Activated naive CD8-positive, alpha-beta T cell treated with anti-CD3 and anti-CD28 coated beads, Interleukin-2, amount 10 ng/mL, durations not matched to agents 7 days and 5 days (primary cell): Measurements from ENCODE around the gene EYA3. TPM values are rescaled to one million over a fixed set of nuclear protein-coding genes. Genes with fewer than 3 reads are reported as not detected.

Source experiments
- ATAC-seq: fragments of 150-1000 bp; cut with Tn5 transposase; one replicate; pipeline ENCODE4 v1.10.0; 2021; ENCODE audit warnings: low read depth, moderate library complexity
- POLR2A ChIA-PET: fragments of 350-600 bp; sonication (Branson Sonifier 250); formaldehyde crosslinking; loops from one replicate; lab custom pipeline; 2021; ENCODE audit warnings: antibody characterized with exemption; lab: Charles Lee
- DNase-seq: peaks from one replicate; pipeline ENCODE4 v3.0.0; 2021
- H3K27ac Mint-ChIP-seq: one replicate; pipeline ENCODE4 v1.8.0; 2022; ENCODE audit warnings: mild to moderate bottlenecking, mixed read lengths
- H3K27me3 Mint-ChIP-seq: one replicate; pipeline ENCODE4 v1.8.0; 2022; ENCODE audit warnings: mild to moderate bottlenecking, moderate library complexity, mixed read lengths
- H3K36me3 Mint-ChIP-seq: one replicate; pipeline ENCODE4 v1.8.0; 2021; ENCODE audit warnings: mild to moderate bottlenecking, mixed read lengths
- H3K4me1 Mint-ChIP-seq: one replicate; pipeline ENCODE4 v1.8.0; 2021; ENCODE audit warnings: mixed read lengths
- H3K4me3 Mint-ChIP-seq: one replicate; pipeline ENCODE4 v1.8.0; 2022; ENCODE audit warnings: mild to moderate bottlenecking, moderate library complexity, mixed read lengths
- H3K9me3 Mint-ChIP-seq: one replicate; pipeline ENCODE4 v1.8.0; 2021; ENCODE audit warnings: mixed read lengths
- total RNA-seq, 2 experiments: library from RNA; stranded (reverse); gene quantifications; one replicate each; pipeline ENCODE4 v1.2.3, GENCODE V29; 2021

The EYA3 gene
- total RNA-seq, 2 experiments from 2014 or later: 27.0 to 27.3 TPM

DNA sequence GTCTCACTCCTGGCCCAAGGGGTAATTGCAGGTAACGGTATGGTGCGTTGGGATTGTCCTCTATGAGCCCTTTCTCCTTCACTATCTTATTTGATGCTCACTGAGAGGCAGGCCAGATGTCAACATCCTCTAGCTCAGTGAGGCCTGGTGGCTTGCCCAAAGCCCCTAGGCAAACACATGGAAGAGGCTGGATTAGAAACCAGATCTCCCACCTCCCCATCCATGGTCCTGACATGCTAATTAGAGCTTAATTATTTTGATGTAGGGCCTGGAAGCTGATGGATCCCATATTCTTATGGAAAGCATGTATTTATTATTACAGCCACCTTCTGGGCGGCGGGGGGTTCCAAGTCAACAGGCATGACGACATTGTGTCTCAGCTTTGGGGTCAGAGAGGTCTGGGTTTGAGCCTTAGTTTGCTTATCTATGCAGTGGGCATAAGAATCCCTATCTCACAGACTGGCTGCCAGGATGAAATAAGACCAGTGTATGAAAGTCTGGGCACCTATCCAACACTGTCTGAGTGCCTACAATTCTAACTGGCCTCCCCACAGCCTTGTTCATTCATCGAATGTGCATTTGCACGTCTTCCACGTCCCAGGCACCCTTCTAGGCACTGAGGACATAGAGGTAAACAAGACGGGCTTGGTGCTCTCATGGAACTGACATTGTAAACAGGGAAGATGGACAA, 147.4 kb downstream of the EYA3 start:
- H3K9me3 Mint-ChIP-seq: no peaks in the 10 kb centered on the region
- H3K27ac Mint-ChIP-seq: peak overlapping the region; percentile 49
- H3K27me3 Mint-ChIP-seq: peaks cover 2% of the 10 kb centered on the region
- peaks cover 31% of the 10 kb centered on the region for H3K4me1 Mint-ChIP-seq
- H3K4me3 Mint-ChIP-seq: no peak overlapping the region
- POLR2A ChIA-PET: interaction anchor here (0.6 to 1.5 kb wide), 4 partner anchors 12 to 292 kb away, joined by 3 to 5 read pairs (median 3); partner anchors contain the start of genes EYA3 and XKR8
- ATAC-seq (no peak), DNase-seq (no peak)
- H3K36me3 Mint-ChIP-seq: no peaks in the 10 kb centered on the region

DNA sequence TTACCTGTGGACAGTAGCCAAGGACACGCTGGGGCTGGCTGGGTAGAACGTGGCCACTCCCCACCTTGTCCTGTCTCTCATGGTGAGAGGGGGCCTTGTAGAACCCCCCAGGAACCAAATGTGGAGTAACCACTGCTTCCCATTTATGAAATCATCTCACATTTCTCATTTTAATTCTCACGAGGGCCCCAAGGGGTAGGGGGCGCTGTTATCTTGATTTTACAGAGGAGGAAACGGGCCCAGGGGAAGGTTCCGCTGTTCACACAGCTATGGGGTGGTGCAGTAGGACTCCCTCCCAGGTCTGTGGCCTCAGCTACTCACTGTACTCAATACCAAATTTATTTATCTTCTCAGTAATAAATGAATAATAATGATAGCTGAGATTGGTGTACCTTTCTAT, 148.1 kb downstream of the EYA3 start:
- Mint-ChIP-seq H3K27ac (peak overlapping the region; percentile 75), H3K9me3 (no peaks in the 10 kb centered on the region), H3K4me3 (no peak overlapping the region), H3K27me3 (peaks cover 9% of the 10 kb centered on the region), H3K36me3 (no peaks in the 10 kb centered on the region), H3K4me1 (peaks cover 36% of the 10 kb centered on the region)
- ATAC-seq: peak; percentile 75
- POLR2A ChIA-PET: interaction anchor here (1.1 to 1.5 kb wide), 3 partner anchors 13 to 148 kb away, joined by 3 to 5 read pairs (median 3); partner anchors contain the start of genes EYA3 and XKR8
- peak; percentile 65 for DNase-seq

DNA sequence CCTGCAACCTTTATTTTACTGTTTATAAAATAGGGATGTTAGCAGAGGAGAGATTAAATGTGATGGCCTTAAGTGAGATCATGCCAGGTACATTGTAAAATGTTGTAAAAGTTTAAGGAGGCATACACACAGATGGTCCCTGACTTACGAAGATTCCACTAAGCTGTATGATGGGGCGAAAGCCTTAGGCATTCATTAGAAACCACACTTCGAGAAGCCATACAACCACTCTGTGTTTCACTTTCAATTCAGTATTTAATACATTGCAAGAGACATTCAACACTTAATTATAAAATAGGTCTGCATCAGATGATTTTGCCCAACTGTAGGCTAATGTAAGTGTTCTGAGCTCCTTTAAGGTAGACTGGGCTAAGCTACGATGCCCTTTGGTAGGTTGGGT, 149.9 kb downstream of the EYA3 start:
- H3K9me3 Mint-ChIP-seq: no peaks in the 10 kb centered on the region
- peaks cover 36% of the 10 kb centered on the region for H3K4me1 Mint-ChIP-seq
- H3K4me3 Mint-ChIP-seq: no peak overlapping the region
- no peaks in the 10 kb centered on the region for H3K36me3 Mint-ChIP-seq
- no peak for DNase-seq
- no peak for ATAC-seq
- peaks cover 15% of the 10 kb centered on the region for H3K27me3 Mint-ChIP-seq
- POLR2A ChIA-PET: interaction anchor here (0.6 to 1.1 kb wide), 2 partner anchors 21 to 43 kb away, joined by 3 to 6 read pairs; partner anchors contain the start of gene XKR8
- no peak overlapping the region for H3K27ac Mint-ChIP-seq

DNA sequence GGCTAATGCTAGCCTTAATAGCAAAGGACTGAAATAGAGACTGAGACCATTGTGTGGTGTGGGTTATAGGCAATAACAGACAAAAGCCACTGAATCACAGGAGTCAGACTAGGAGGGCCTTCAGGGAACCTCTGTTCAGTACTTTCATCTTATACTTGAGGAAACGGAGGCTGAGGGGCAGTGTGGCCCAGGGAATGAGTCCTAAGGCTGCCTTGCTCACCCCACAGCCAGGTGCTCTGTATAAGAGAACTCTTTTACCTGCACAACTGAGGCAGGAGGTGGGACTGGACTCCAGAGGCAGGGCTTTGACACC, 150.9 kb downstream of the EYA3 start:
- no peaks in the 10 kb centered on the region for H3K9me3 Mint-ChIP-seq
- POLR2A ChIA-PET: interaction anchor here (1.1 kb wide), 1 partner anchor 22 kb away, joined by 6 read pairs; the partner anchor contains the start of gene XKR8
- H3K4me3 Mint-ChIP-seq: no peak overlapping the region

DNA sequence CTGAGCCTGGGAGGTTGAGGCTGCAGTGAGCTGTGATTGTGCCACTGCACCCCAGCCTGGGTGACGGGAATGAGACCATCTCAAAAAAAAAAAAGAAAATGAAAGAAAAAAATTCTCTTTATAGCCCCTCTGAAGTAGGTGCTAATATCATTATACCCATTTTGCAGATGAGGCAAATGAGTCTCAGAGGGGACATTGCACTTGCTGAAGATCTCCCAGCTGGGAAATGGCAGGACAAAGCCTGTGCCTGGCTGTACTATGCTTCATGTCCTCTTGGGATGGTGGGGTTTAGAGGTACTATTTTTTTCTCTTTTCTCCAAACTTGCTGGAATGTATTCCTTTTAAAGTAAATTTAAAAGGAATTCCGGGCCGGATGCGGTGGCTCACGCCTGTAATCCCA, 152.0 kb downstream of the EYA3 start:
- DNase-seq: no peak
- POLR2A ChIA-PET: no interaction called here
- peaks cover 42% of the 10 kb centered on the region for H3K4me1 Mint-ChIP-seq

More for the DNA sequence above, 150.9 kb downstream of the EYA3 start:
- no peak for ATAC-seq
- no peak for DNase-seq
- H3K4me1 Mint-ChIP-seq: peaks cover 32% of the 10 kb centered on the region
- H3K36me3 Mint-ChIP-seq: peaks cover 2% of the 10 kb centered on the region
- no peak overlapping the region for H3K27ac Mint-ChIP-seq
- H3K27me3 Mint-ChIP-seq: peaks cover 15% of the 10 kb centered on the region

DNA sequence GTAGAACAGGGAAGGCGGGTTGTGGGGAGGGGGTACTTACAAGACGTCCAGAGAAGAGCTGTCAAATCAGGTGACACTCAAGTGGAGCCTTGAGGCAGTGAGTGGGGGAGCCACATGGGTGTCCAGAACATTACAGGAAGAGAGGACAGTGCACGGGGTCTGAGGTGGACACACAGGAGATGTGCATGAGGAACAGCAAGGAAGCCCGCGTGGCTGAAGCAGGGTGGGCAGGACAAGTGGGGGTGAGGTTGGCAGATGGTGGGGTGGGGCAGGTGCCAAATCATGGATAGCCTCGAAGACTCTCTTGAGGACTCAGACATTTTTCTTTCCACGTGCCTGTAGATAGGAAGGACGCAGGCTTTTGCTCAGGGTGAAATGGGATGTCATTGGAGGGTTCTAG, 152.7 kb downstream of the EYA3 start:
- no peak overlapping the region for H3K27ac Mint-ChIP-seq
- no peak for ATAC-seq
- DNase-seq: no peak
- peaks cover 46% of the 10 kb centered on the region for H3K4me1 Mint-ChIP-seq
- POLR2A ChIA-PET: interaction anchor here (0.7 kb wide), 1 partner anchor 26 kb away, joined by 3 read pairs; no protein-coding TSS in a partner anchor
- H3K9me3 Mint-ChIP-seq: no peaks in the 10 kb centered on the region
- peaks cover 3% of the 10 kb centered on the region for H3K36me3 Mint-ChIP-seq
- H3K4me3 Mint-ChIP-seq: peak overlapping the region; percentile 59
- peaks cover 15% of the 10 kb centered on the region for H3K27me3 Mint-ChIP-seq

More for the DNA sequence above, 152.0 kb downstream of the EYA3 start:
- peaks cover 15% of the 10 kb centered on the region for H3K27me3 Mint-ChIP-seq
- no peaks in the 10 kb centered on the region for H3K9me3 Mint-ChIP-seq
- H3K4me3 Mint-ChIP-seq: no peak overlapping the region
- no peak overlapping the region for H3K27ac Mint-ChIP-seq
- ATAC-seq: no peak
- peaks cover 3% of the 10 kb centered on the region for H3K36me3 Mint-ChIP-seq

DNA sequence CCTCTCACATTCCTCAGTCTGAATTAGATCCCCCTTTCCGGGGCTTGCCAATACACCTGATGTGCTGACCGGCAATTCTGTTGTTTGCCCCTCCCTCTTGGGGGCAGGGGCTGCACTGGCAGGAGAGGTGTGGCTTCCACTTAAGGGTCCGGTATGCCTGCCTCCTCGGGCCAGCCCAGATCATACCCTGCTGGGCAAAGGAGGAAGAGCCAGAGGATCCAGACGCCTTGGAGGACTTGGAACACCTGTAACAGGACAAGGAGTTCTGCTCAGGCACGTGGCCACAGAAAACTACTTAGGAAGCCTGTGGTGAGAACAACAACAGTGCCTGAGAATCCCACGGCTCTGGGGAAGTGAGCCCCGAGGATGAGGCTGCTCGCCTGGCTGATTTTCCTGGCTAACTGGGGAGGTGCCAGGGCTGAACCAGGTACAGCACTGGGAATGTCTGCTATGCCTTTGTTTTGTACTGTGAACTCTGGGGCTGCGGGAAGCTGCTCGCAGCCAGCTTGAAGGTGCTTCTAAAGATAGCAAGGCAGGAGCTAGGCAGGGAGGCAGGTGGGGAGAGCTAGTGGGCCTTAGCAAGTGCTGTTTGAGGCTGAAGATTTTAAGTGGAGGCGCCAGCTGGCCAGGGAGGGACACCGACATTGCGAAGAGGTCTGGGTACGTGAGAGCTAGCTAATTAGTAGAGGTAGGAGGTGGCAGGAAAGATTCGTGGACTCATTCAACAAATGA, 153.4 kb downstream of the EYA3 start, which contains the start of gene SMPDL3B:
TSS of gene SMPDL3B (plus strand) at position 183 of the 732 bp plus-strand sequence. CDS start at position 367, 184 bp downstream.
- Mint-ChIP-seq H3K27me3 (peaks cover 15% of the 10 kb centered on the region), H3K4me1 (peaks cover 40% of the 10 kb centered on the region), H3K4me3 (peak within 1 kb of the TSS; percentile 59), H3K36me3 (peaks cover 3% of the 10 kb centered on the region), H3K27ac (peak within 1 kb of the TSS; percentile 25), H3K9me3 (no peaks in the 10 kb centered on the region)
- POLR2A ChIA-PET: interaction anchor here (0.7 kb wide), 1 partner anchor 27 kb away, joined by 3 read pairs; no protein-coding TSS in a partner anchor
- DNase-seq: no peak
- no peak for ATAC-seq

DNA sequence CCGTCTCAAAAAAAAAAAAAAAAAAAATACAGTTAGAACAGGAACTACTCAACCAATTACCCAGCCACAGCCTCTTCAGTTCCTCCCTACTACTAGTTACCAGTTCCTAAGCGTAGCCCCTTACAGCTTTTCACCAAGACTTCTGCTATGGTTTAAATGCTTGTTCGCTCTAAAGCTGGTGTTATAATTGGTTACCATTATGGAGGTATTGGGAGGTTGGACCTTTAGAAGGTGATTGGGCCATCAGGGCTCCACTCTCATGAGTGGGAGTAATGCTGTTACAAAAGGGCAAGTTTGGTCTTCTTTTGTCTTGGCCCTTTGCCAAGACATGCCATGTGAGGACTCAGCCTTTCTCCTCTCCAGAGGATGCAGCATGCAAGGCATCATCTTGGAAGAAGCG, 156.7 kb downstream of the EYA3 start:
- H3K9me3 Mint-ChIP-seq: no peaks in the 10 kb centered on the region
- H3K4me3 Mint-ChIP-seq: peak overlapping the region; percentile 66
- H3K4me1 Mint-ChIP-seq: peaks cover 34% of the 10 kb centered on the region
- H3K27ac Mint-ChIP-seq: no peak overlapping the region
- ATAC-seq (peak; percentile 49), DNase-seq (no peak)
- H3K27me3 Mint-ChIP-seq: peaks cover 15% of the 10 kb centered on the region
- POLR2A ChIA-PET: interaction anchor here (0.7 kb wide), 1 partner anchor 76 kb away, joined by 3 read pairs; no protein-coding TSS in a partner anchor
- H3K36me3 Mint-ChIP-seq: peaks cover 3% of the 10 kb centered on the region

DNA sequence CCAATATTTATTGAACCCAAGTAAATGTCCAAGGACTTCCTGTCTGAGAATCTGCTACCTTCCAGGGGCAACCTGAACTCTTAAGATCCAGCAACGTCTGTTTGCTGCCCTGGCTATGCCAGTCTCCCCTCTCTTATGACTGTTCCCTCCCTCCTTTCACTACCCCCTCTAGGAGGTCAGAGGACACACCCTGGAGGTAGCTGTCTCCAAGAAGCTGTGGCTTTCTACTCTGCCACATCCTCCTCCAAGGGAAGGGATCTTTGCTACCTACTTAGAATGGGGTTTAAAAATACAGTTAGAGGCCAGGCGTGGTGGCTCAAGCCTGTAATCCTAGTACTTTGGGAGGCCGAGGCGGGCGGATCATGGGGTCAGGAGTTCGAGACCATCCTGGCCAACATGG, 157.2 kb downstream of the EYA3 start:
- Mint-ChIP-seq H3K27ac (peak overlapping the region; percentile 4), H3K9me3 (no peaks in the 10 kb centered on the region), H3K36me3 (peaks cover 3% of the 10 kb centered on the region), H3K4me1 (peaks cover 34% of the 10 kb centered on the region), H3K27me3 (peaks cover 14% of the 10 kb centered on the region), H3K4me3 (peak overlapping the region; percentile 66)
- ATAC-seq (peak; percentile 73), DNase-seq (no peak)
- POLR2A ChIA-PET: interaction anchor here (1.1 kb wide), 1 partner anchor 157 kb away, joined by 3 read pairs; the partner anchor contains the start of gene EYA3

DNA sequence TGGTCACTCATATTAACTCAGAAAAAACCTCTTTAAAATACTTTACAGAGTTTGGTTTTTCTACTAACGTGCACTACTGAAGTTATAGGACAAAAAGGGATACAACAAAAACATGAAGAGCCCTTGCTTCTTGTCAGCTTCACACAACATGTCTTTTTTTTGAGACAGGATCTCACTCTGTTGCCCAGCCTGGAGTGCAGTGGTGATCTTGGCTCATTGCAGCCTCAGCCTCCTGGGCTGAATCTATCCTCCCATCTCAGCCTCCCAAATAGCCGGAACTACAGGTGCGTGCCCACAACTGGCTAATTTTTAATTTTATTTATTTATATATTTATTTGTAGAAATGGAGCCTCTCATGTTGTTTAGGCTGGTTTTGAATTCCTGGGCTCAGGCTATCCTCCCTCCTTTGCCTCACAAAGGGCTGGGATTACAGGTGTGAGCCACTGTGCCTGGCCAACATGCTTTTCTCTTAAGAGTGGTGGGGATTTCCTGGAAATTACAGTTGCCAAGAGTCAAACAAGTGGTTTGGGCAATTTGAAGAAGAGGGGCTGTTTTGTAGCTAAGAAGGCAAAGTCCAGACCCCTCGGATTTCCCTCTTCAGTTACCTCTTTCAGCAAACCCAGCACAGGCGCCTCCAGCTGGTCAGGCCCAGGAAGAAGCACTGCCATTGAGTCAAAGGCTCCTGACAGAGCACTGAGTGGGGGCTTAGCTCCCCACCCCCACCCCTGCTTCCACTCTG, 160.0 kb downstream of the EYA3 start:
- H3K4me3 Mint-ChIP-seq: no peak overlapping the region
- no peak for DNase-seq
- ATAC-seq: no peak
- peaks cover 8% of the 10 kb centered on the region for H3K27me3 Mint-ChIP-seq
- no peak overlapping the region for H3K27ac Mint-ChIP-seq
- POLR2A ChIA-PET: no interaction called here
- no peaks in the 10 kb centered on the region for H3K9me3 Mint-ChIP-seq
- peaks cover 22% of the 10 kb centered on the region for H3K4me1 Mint-ChIP-seq
- H3K36me3 Mint-ChIP-seq: peaks cover 3% of the 10 kb centered on the region

DNA sequence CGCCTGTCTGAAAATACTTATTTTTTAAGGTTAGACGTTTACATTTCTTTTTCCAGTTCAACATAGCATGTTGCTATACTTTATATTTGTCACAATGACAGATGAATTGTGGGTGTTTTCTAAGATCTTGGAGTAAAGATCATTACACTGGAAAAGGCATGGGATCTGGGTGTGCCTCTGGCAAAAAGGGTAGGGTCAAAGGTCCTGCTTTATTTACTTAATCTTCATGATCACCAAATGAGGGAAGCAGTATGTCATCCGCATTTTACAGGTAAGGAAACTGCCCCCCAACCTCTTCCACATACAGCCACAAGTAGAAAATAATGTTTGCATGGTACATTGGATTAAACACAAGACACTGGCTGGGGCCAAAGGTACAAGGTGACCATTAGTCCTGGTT, 166.1 kb downstream of the EYA3 start:
- Mint-ChIP-seq H3K27ac (no peak overlapping the region), H3K36me3 (no peaks in the 10 kb centered on the region), H3K9me3 (no peaks in the 10 kb centered on the region), H3K27me3 (peaks cover 25% of the 10 kb centered on the region), H3K4me3 (no peak overlapping the region), H3K4me1 (no peaks in the 10 kb centered on the region)
- POLR2A ChIA-PET: interaction anchor here (0.6 kb wide), 1 partner anchor 815 kb away, joined by 3 read pairs; the partner anchor contains the start of gene YTHDF2
- ATAC-seq (no peak), DNase-seq (no peak)
